Endothelial cell of hepatic sinusoid (primary cell): ENCODE results near the gene MUS81.
"Not testable (repeated sequence)": the region's sequence is repeated elsewhere in the genome, so short reads cannot be mapped to it uniquely, and the experiment has no call there.

ENCODE experiments used
- in situ Hi-C: cut with HindIII; loops from 2 replicates; pipeline ENCODE4 v1.10.0; 2017; ENCODE audit warnings: low sequenced_read_pairs

Gene MUS81

GRCh38 chr11:65860278-65861164, at the start of gene MUS81:
TSS of gene MUS81 (plus strand) at chr11:65860433. CDS start at chr11:65860754, 321 bp downstream.
- in situ Hi-C loops: no loop called here

- in situ Hi-C loops: loop anchor here (5.0 kb wide), 1 partner anchor 50 kb away; no protein-coding TSS in a partner anchor
These were observed 48.3 kb upstream of the MUS81 start for GRCh38 chr11:65811764-65812475.

- in situ Hi-C loops: loop anchor here (5.0 kb wide), 1 partner anchor 52 kb away; no protein-coding TSS in a partner anchor
These were observed 45.9 kb upstream of the MUS81 start for GRCh38 chr11:65814131-65814985.

GRCh38 chr11:65814986-65815565, 45.2 kb upstream of the MUS81 start:
- in situ Hi-C loops: loop anchor here (5.0 kb wide), 1 partner anchor 53 kb away; no protein-coding TSS in a partner anchor

- in situ Hi-C loops: no loop called here
These were observed 43.5 kb upstream of the MUS81 start for GRCh38 chr11:65816696-65817095.

- in situ Hi-C loops: no loop called here
These were observed 42.9 kb upstream of the MUS81 start for GRCh38 chr11:65817312-65817834.

GRCh38 chr11:65817835-65818680, 42.2 kb upstream of the MUS81 start:
- in situ Hi-C loops: no loop called here

GRCh38 chr11:65821107-65821506, 39.1 kb upstream of the MUS81 start:
- in situ Hi-C loops: no loop called here

- in situ Hi-C loops: no loop called here
These were observed 37.3 kb upstream of the MUS81 start for GRCh38 chr11:65822776-65823528.

GRCh38 chr11:65826984-65827735, 33.1 kb upstream of the MUS81 start:
- in situ Hi-C loops: no loop called here

GRCh38 chr11:65829459-65829858, 30.8 kb upstream of the MUS81 start:
- in situ Hi-C loops: no loop called here

- in situ Hi-C loops: not testable (repeated sequence)
These were observed 28.0 kb upstream of the MUS81 start for GRCh38 chr11:65832231-65832630.

GRCh38 chr11:65833297-65834030, 26.8 kb upstream of the MUS81 start, which contains the start of gene SNX32:
TSS of gene SNX32 (plus strand) at chr11:65833963. CDS start at chr11:65834066, 103 bp downstream.
- in situ Hi-C loops: no loop called here

GRCh38 chr11:65834202-65834601, 26.0 kb upstream of the MUS81 start:
- in situ Hi-C loops: no loop called here

- in situ Hi-C loops: loop anchor here (5.0 kb wide), 1 partner anchor 70 kb away; no protein-coding TSS in a partner anchor
These were observed 18.1 kb upstream of the MUS81 start for GRCh38 chr11:65842144-65842543.

- in situ Hi-C loops: loop anchor here (5.0 kb wide), 1 partner anchor 72 kb away; no protein-coding TSS in a partner anchor
These were observed 16.4 kb upstream of the MUS81 start for GRCh38 chr11:65843811-65844210.
